HG02852 (cell line): ENCODE results near the gene PCBP3.

ENCODE experiments used
- ATAC-seq: cut with Tn5 transposase; IDR thresholded peaks from one replicate; pipeline ENCODE4 v1.9.1; 2021; ENCODE audit warnings: mild to moderate bottlenecking, moderate library complexity; ENCODE audit not compliant: unreplicated experiment

Gene PCBP3

DNA sequence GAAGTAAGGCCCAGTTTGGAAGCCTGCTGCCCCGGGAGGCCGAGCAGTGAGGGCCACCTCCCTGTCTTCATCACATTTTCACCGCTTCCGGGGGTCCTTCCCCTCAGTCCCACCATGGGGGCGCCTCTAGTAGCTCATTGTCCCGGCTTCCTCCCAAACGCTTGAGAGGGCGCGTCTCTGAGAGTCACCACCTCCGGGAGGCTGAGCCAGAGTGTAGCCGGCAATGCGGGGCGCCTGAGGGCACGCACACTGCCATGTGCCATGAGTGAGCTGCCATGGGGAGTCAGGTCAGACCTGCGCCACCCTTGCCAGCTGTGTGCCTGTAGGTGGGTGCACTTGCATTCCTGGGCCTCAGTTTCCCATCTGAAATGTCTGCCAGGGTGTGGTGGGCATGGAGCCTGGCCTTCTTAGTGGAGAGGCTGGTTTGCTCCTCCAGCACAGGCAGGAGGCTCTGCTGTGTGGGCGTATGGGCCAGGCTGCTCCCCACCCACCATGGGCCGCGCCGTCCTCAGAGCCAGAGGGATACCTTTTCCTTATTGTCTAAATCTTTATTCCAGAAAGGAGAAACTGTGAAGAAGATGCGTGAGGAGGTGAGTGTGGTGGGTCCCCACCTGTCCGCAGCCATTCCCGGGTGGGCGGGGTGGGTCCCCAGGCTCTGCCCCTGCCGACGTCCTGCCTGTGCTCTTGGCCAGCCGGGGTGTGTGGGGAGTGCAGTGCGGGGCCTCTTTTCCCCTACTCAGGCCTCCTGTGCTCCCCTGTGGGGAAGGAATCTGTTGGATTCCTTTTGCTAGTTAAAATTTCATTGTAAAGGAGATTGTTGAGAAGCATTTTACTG, 256.7 kb downstream of the PCBP3 start:
- ATAC-seq = no peak

DNA sequence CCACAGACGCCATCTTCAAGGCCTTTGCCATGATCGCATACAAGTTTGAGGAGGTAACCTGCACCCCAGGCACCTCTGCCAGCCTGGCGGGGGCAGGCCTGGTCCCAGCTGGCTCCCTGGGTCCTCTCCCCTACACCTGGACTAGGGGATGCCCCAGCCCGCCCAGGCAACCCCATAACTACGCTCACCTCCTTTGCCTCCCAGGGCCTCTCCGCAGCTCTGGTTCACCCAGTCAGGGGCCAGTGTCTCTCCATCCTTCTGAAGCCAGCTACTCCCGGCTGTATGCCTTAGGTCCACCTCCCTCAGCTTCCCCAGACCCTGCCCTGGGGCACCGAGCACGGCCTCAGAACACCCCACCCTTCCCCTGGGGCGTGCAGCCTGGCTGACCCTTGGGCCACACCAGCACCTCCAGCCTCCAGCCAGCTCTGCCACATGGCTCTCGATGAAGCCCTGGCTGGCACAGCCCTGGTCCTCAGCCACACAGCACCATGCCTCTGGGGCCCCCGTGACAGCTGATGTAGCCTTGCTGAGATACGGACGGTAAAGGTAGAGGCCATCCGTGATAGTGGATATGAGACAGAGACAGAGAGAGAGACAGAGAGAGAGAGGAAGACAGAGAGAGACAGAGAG, 257.7 kb downstream of the PCBP3 start:
- ATAC-seq = no peak

DNA sequence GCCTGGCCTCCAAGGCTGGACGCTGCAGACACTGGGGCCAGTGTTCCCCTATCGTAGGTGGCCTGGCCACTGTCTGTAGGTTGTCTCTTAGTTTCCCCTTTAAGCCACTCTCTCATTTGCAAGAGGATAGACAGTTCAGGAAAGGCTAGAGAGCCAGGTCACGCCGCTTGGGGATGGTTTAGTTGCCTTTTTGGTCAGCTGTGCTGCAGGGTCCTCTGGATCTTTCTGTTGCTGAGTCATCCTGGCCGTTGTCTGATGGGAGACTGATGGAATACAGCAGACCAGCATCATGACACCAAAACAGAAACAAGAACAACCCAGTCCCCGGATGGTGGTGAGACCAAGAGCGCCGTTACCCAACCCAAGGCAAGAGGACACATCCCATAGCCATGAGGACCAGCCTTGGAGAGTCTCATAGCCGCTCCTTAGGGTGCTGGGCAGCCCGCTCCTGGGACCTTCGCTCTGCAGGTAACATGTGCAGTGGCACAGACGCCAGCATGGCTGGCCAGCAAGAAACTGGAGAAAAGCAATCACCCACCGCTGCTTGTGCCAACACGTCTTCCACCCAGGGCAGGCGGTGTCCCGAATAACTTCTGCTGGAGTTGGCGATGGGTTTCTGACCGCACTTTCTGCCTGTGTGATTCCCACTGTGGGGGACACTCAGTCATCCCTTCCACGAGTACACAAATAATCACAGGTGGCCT, 258.9 kb downstream of the PCBP3 start:
- ATAC-seq = no peak

DNA sequence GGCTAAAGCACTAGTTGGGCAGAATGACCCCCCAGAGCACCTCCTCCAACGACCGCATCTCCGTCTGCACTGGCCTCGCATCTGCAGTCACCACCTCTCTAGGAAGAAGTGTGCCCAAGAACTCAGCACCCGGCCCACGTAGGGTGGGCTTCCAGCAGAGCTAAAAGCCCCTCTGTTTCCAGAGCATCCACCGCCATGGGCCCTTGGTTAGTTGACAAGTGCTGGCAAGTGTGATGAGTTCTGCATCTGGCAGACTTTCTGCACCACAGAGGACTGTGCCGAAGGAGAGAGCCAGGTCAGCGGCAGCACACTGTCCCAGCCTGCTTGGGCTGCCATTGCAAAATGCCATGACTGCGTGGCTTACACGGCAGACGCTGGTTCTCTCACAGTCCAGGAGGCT, 261.7 kb downstream of the PCBP3 start:
- no peak for ATAC-seq

DNA sequence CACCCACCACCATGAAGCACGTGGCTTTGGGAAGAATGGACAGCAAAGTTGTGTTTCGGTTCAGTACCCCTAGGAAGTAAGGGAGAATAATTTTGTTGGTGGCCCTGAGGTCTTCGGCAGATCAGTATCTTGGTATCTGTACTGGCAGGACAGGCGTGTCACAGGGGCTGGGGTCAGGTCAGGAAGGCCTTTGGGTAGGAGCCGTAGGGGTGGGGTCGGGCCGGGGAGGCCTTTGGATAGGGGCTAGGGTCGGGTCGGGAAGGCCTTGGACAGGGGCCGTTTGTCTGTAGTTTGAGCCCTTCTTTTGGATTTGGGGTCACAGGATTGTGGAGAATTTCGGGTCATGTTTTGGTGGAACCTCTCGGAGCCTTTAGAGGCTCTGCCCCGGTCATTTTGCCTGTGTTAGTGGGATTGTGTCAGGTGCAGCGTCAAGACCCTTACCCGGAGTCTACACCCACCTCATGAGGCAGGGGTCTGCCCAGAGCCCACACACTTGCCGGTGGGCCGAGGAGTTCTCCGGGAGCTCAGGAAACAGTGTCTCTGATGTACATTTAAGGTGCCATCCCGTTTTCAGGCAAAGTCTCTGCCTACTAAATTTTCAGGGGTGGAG, 262.8 kb downstream of the PCBP3 start:
- no peak for ATAC-seq

DNA sequence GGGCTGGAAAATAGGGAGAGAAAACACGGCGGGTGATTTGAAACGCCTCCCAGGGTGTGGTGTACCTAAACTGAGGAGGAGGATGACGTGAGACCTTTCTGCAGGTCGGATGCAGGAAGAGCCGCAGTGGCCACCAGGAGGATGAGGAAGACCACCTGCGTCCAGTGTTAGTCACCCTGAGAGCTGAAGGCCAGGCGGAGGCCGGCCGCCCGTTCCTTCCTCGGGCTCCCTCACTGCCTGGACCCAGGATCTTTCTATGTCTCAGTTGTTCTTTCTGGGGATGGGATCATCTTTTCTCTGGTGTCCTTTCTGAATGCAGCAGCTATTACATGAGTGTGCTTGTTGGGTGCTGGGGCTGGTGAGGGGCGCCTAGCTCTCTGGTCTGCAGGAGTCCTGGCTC, 263.3 kb downstream of the PCBP3 start:
- no peak for ATAC-seq

DNA sequence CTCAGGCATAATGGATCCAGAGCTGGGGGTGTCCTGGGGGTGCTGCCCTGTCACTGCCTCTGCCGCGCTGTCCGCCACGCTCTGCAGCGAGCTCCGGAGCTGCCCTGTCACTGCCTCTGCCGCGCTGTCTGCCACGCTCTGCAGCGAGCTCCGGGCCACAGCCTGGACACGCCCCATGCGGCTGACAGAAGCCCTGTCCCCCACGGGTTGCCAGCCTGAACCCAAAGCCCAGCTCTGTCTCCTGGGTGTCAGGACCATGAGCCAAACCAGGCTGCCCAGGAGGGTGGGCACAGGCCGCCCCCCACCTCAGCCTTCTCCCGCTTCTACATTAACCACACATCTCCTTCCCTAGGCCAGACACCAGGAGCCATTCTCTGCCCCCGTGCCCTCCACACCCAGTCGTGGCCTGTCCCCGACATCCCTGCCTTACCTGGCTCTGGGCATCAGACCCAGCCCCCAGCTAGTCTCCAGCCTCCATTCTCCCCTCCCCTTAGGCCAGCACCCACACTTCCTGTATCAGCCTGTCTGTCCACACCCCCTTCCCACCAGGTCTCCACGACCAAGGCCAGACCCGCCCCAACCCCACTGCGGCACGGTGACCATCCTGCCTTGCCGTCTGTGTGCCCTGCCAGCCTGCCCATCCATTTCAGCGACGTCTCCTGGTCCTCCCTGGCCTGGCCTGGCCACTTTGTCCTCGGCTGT, 265.2 kb downstream of the PCBP3 start:
- ATAC-seq = no peak

DNA sequence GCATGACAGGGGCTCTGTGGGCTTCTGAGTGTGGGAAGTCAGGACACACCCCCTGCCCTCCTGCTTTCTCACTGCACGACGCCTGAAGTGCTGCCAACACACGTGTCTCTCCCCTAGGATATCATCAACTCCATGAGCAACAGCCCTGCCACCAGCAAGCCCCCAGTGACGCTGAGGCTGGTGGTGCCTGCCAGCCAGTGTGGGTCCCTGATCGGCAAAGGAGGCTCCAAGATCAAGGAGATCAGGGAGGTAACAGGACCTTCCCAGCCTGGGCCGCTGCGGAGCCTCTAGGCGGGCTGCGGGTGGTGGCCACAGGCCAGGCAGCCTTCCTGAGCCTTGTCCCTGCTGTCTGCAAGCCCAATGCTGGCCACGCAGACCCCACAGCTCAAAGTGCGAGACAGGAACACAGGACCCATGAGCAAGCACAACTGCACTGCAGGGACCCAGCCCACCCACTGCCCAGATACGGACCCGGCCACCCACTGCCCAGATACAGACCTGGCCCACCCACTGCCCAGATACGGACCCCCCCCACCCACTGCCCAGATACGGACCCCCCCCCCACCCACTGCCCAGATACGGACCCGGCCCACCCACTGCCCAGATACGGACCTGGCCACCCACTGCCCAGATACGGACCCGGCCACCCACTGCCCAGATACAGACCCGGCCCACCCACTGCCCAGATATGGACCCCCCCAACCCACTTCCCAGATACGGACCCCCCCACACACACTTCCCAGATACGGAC, 265.9 kb downstream of the PCBP3 start:
- ATAC-seq = no peak

DNA sequence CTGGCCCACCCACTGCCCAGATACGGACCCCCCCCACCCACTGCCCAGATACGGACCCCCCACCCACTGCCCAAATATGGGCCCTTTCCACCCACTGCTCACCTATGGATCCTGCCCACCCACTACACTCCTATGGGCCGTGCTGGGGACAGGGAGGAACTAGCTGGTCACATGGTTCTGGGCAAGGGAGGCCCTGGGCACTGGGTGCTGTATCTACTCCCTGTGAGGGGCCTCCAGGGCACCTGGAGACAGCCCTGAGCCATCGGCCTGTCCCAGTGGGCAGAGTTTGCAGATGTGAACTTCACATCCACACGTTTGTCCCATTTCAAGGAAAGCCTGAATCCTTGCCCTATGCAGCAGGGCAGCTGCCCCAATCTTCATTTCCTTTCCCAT, 266.6 kb downstream of the PCBP3 start:
- ATAC-seq = no peak

DNA sequence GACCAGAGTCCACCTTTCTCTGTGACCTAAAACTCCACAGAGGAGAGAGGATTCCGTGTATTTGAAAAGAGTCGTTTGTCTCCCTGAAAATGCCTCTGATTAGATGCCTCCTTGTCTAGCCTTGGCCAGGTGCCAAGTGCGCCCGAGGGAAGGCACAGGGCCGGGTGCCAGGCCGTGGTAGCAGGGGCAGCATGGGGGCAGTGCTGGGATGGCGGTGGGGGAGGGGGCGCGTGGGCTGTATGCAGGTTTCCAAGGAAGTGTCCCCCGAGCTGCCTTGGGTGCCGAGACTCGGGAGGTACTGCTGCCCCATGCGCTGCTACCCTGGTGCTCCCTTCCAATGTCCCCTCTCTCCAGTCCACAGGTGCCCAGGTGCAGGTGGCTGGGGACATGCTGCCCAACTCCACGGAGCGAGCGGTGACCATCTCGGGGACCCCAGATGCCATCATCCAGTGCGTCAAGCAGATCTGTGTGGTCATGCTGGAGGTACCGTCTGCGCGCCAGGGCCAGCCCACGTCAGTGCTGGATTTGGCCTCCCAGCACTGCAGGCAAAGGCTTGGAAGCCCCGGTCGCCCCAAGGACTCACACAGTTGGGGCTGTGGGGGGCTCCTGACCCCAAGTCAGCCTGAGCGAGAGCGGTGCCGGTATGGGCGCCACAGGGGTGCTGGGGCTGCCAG, 267.2 kb downstream of the PCBP3 start:
- no peak for ATAC-seq

DNA sequence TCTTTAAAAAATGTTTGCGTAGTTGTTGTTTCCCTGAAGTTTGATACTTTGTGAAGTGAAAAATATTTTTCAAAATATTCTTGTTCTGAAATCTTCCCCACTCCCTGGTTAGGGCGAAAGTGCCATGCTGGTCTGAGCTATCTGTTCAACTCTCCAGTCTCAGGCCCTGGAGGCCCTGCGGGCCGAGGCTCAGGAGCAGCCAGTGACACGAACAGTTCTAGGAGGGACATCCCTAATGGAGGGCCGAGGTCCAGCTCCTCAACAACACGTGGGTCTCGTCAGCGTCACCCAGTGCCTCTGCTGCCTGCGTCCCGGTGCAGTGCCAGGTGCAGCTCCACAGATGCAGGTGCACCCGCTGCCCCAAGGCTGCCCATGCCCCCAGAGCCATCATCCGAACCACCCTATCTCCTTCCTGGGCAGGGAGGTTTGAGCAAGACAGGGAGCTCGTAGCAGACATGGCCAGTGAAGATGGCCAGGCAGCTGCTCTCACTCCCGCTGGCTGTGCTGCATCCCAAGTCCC, 268.3 kb downstream of the PCBP3 start:
- ATAC-seq = no peak

DNA sequence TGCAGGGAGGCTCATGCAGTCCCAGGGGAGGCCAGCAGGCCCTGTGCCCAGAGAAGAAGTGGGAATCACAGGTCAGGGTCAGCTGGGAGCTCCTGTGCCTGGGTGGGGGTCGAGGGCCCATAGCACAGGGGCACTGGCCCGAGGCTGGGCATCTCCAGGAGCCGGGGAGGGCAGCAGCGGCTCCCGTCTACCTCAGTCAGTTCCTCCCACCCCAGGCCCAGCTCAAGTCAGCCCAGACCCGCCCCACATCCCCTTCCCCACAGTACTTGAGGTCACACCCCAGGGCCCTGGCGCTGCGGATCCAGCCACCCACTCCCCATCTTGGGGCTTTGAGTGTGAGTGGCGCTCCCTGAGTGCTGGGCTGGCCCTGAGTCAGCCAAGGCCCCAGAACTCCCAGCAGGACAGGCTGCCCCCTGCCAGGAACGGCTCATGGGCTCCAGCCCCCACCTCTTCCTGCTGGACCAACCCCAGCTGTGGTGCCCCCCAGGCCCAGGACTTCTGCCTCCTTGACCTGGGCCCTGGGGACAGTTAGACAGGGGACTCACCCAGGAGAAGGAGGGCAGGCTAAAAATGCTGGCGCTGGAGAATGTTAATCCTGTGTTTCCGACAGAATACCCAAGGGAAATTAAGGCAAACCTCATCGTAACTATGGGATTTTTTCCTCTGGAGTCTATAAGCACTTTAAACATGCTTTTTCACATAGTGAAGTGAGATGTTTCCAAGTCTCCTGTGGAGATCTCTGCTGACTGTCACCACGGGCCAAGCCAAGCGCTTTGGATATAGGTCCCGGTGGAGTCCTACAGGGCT, 269.3 kb downstream of the PCBP3 start:
- no peak for ATAC-seq

DNA sequence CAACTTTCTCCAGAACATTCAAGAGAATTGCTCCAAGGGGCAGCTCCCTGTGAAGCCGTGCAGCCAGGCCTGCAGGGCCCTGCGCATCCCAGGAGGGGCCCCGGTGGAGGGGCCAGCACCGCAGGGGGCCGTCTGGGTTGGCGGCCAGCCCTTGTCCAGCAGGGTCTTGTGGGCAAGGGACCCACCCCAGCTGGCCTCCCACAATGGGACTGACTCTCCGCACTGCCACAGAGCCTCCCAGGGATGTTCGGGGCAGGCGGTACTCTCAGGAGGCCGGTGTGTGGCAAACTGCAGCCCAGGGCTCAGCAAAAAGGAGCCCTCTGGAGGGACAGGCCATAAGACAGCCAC, 269.9 kb downstream of the PCBP3 start:
- ATAC-seq = no peak

DNA sequence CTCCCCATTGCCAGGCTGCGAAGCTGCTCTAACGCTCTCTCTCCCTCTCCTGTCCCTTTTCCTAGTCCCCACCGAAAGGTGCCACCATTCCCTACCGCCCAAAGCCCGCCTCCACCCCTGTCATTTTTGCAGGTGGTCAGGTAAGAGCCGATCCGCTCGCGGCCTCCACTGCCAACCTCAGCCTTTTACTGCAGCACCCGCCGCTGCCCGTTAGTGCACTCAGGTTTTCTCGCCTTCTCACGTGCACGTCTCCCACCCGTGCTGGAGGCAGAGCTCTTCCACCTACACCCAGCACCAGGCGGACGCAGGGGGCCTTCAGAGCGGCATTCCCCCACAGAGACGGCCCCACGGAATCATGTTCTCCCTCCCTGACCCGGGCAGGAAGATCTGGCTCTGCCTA, 270.4 kb downstream of the PCBP3 start:
- no peak for ATAC-seq

DNA sequence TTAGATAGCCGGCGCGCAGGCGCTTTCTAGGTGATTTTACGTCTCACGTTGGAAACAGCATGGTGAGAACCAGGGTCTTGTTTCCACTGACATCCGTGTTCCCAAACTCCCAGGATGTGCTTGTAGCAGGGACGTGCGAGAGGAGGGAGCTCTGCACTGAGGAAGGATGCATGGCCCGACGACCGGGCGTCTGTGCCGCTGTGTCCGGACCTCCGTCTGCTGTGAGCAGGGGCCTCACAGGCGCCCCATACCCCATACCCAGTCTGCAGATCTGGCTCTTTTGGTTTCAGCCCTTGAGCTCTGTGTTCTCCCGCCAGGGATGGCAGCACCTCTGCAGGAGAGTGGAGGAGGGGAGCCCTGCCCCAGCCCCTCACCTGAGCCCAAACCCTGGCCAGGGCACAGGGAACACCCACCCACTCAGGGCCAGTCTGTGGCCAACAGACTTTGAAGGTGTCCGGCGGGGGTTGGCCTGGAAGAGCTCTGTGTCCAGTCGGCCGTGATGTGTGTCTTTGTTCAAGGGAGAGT, 270.9 kb downstream of the PCBP3 start:
- ATAC-seq = no peak

DNA sequence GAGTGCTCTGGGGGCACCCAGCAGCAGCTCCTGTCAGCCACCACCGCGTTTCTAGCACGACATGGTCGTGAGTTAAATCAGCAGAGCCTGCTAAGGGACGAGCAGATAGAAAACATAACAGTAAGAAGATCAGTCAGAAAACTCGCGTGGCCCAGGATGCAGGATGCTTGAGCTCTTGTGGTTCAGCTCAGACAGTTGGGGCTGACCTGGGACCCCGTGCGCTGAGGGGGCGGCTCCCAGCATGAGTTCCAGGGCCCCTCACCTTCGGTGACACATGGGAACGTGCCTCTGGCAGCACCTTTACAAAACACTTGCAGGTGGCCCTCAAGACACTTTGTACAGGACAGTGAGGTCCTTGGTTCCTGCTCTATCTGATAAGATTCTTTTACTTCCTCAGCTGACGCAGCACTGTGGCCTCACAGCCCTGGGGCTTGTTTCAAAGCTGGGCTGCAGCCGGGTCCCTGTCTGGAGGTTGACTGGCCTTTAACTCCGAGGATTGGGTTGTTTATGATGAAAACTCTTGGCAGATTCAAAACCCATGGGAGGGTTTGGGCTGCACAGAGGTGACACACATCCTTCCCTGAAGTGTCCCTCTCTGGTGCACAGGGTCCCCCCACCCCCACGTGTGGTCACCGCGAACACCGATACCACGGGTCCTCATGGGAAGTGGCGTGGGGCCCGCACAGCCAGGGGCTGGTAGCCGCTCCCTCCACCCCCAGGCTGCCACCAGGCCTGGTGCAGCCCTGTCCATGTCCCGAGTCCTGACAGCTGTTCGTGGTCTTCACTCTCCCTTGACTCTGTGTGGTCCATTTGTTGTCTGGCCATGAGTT, 272.7 kb downstream of the PCBP3 start:
- ATAC-seq = no peak

DNA sequence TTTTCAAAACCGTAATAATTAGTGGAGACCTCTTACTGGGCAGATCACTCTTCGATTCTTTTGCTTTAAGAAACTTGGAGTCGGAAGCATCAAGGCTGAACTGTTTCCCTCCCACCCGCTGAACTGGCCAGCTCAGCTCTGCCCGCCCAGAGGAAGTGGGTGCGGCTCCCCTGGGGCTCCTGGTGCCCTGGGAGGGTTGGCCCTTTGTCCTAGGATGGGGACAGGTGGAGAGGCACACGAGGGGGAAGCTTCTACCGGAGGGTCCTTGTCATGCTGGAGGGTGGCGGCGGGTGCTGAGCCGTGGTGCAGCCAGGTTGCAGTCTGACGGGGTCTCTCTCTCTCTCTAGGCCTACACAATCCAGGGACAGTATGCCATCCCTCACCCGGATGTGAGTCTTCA, 273.7 kb downstream of the PCBP3 start:
- ATAC-seq = no peak

DNA sequence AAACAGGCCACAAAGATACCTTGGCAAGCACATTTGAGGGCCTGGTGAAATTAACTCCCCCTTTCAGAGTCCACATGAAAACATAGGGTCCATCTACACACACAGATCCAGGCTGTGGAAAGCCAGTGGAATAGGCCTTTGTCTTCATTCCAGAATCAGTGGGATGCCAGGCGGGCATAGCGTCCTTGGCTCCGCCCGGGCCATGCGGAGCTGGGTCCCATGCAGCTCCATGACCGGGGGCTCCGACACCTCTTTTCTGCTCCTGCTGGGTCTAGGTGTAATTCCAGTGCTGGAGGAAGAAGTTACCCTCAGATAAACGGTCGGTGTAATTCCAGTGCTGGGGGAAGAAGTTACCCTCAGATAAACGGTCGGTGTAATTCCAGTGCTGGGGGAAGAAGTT, 274.5 kb downstream of the PCBP3 start:
- ATAC-seq = no peak
